Astrocyte of the cerebellum (primary cell): ENCODE measurements around the gene FHL1.

Source experiments
- DNase-seq: peaks from one replicate; pipeline ENCODE4 v3.0.0-alpha.2; 2011; ENCODE audit warnings: low read depth
- H3K4me3 ChIP-seq: 2 replicates; pipeline ENCODE4 v1.5.1; 2011; ENCODE audit warnings: mild to moderate bottlenecking, low read depth, low read length, moderate library complexity
- in situ Hi-C: cut with HindIII; loops from 2 replicates; pipeline ENCODE4 v1.10.0; 2017; ENCODE audit warnings: low sequenced_read_pairs
- TF ChIP-seq, protein P1 (sequence below): IDR thresholded peaks from 2 replicates; pipeline ENCODE4 v1.5.1; 2012; ENCODE audit warnings: low read length, low read depth, moderate library complexity, mild to moderate bottlenecking; ENCODE audit errors: missing control alignments

FHL1 gene

DNA sequence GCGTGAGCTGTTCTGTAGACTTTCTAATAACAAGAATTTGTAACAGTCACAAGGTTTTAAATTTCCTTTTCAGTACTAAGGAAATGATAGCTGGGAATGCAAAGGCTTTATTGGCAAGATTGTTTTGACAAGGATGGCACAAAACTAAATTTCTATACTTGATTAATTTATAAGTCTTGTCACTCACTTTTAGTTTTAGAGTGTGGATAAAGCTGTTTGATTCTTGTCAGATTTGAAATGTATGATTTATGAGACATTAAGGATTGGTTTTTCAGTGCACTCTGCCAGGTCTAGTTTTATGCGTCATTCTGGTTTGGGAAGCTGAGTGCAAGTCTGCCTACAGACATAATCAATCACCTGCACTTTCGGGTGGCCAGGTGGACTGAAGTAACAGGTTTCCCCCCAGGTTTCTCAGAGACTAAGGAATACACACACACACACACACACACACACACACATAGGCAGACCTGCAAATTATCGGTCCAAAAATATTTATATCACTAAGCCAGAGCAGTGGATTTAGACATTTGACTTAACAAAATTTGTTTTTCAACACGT lies 9.3 kb downstream of the FHL1 start:
- TF ChIP-seq, protein P1, sequence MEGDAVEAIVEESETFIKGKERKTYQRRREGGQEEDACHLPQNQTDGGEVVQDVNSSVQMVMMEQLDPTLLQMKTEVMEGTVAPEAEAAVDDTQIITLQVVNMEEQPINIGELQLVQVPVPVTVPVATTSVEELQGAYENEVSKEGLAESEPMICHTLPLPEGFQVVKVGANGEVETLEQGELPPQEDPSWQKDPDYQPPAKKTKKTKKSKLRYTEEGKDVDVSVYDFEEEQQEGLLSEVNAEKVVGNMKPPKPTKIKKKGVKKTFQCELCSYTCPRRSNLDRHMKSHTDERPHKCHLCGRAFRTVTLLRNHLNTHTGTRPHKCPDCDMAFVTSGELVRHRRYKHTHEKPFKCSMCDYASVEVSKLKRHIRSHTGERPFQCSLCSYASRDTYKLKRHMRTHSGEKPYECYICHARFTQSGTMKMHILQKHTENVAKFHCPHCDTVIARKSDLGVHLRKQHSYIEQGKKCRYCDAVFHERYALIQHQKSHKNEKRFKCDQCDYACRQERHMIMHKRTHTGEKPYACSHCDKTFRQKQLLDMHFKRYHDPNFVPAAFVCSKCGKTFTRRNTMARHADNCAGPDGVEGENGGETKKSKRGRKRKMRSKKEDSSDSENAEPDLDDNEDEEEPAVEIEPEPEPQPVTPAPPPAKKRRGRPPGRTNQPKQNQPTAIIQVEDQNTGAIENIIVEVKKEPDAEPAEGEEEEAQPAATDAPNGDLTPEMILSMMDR: no peak
- no peak for DNase-seq
- in situ Hi-C loops: no loop called here
- no peak overlapping the region for H3K4me3 ChIP-seq

DNA sequence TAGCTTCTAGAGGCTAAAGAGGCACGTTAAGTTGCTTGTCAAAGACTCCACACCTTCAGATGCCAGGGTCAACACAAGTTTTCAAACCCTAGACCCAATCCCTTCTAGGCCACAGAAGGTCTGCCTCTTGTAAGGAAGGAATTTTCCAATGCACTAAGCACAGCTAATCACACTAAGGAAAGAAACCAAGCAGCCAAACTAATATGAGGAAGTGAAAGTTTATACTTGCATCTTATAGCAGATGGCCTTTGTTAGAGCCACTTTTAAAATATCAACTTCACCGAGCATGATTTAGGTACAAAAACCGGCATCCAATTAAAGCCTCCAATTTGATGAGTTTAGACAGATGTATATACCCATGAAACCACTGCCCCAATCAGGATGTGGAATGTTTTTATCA lies 9.9 kb downstream of the FHL1 start:
- in situ Hi-C loops: no loop called here
- no peak for DNase-seq
- no peak overlapping the region for H3K4me3 ChIP-seq
- TF ChIP-seq, protein P1: no peak

DNA sequence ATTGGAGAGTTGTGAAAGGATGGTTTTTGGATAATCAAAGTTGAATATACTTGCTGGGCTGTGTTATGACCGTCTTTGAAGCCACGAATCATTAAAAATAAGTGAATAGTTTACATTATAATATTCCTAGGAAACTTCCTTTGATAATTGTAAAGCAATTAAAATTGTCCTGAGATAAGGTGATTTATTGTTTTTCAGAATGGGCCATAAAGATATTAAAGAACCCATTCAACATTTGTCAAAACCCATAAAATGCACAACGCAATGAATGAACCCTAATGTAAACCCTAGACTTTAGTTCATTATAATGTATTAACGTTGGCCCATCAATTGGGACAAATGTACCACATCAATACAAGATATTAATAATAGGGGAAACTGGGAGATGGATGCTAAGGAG lies 11.4 kb downstream of the FHL1 start:
- in situ Hi-C loops: no loop called here
- no peak for DNase-seq
- no peak overlapping the region for H3K4me3 ChIP-seq
- TF ChIP-seq, protein P1: no peak

DNA sequence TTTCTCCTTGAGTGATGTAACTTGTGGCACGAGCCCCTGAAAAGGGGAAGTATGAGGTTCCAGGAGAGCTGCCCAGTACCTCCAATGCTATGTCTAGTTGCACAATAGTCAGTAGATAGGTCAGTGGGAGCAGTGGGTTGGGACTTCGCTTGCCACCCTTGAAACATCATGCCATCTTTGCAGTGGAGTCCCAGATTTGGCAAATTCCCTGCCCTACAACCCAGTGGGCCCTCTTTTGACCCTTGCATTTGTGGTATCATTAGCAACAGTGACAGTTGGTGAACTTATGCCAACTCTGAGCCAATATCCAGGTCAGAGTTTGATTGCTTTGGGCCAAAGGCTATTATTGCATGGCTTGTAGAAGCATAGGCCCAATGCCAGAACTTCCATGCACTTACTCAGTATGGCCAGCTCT lies 12.3 kb downstream of the FHL1 start:
- TF ChIP-seq, protein P1: no peak
- no peak for DNase-seq
- in situ Hi-C loops: no loop called here
- no peak overlapping the region for H3K4me3 ChIP-seq

DNA sequence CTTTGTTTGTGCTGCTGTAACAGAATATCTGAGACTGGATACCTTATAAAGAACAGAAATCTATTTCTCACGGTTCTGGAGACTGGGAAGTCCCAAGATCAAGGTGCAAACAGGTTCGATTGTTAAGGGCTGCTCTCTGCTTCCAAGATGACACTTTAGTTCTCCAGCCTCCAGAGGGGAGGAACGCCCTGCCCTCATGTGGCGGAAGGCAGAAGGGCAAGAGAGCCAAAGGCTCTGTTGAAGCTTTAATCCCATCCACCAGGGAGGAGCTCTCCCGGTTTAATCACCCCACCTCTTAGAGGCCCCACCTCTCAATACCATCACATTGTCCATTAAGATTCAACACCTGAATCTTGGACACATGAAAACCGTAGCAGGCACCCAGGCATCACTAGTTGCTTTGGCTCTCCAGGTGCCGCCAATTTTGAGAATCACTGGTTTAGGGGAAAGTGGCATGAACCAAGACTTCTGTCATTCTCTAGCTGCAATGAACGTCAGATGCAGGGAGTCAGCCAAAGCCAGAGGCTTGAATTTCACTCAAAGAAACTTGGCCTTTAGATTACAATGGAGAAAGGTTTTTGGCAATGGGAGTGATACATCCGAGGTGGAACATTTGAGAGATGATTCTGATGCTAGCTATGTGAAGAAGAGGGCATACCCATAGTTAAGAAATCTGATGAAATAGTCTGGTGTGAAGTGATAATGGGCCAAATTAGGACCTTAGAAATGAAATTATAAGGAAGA lies 15.7 kb downstream of the FHL1 start:
- in situ Hi-C loops: no loop called here
- DNase-seq: no peak
- no peak overlapping the region for H3K4me3 ChIP-seq
- TF ChIP-seq, protein P1: peak; percentile 73

DNA sequence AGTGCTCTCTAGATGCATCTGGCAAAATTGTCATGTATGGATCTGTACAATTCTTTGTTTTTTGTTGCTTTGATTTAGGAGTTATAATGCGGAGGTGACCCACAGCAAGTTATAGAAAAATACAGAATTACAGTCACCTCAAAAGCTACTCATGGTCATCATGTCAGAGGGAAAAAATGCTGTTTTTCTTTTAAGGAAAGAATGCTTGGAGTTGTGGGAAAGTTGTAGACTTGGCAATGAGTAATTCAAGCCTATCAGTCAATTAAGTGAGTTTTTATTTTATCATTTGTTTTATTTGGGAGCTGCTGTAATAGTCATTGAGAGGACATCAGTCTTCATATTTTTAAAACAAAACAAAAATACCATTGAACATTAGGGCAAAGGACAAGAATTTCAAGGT lies 16.4 kb downstream of the FHL1 start:
- in situ Hi-C loops: no loop called here
- no peak for DNase-seq
- no peak overlapping the region for H3K4me3 ChIP-seq
- TF ChIP-seq, protein P1: no peak
